SKM-1 treated with dmso at 0.1 percent for 144 hours (cell line): ENCODE data around the gene SLC25A28.

Source experiments
- DNase-seq: peaks from one replicate; lab custom pipeline; 2025; ENCODE audit not compliant: unreplicated experiment; lab: John Stamatoyannopoulos, UW

The SLC25A28 gene

GRCh38 chr10:99619851-99620710 lies at the start of gene SLC25A28:
Gene SLC25A28, minus strand, starts transcription at chr10:99620439. Its CDS starts 104 bp downstream, at chr10:99620335.
- peak; percentile 100 for DNase-seq

GRCh38 chr10:99667108-99667751 lies 47.0 kb upstream of the SLC25A28 start:
- no peak for DNase-seq

- no peak for DNase-seq
Measured at GRCh38 chr10:99665304-99665703, 45.1 kb upstream of the SLC25A28 start.

- DNase-seq, result no peak
Measured at GRCh38 chr10:99661377-99661763, 41.1 kb upstream of the SLC25A28 start.

DNA sequence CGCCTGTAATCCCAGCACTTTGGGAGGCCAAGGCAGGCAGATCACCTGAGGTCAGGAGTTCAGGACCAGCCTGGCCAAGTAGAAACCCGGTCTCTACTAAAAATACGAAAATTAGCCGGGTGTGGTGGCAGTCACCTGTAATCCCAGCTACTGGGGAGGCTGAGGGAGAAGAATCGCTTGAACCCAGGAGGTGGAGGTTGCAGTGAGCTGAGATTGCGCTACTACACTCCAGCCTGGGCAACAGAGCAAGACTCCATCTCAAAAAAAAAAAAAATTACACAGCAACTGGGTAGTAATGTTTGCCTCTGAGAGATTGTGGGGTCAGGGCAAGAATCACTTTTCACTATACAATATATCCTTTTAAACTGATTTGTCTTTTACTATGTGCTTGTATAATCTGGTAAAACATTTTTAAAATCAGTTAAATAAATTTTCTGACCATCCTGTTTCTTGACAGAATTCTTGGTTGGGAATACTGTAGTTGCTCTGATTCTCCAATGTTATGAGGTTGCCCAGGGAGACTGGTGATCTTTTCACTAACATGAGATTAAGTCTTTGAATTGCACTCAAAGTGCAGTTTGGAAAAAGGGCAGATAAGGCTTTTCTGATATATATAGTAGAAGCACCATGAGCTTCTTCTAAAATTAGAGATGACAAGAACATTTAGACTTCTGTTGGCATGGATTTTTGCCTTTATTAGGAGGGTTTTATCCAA lies 40.6 kb upstream of the SLC25A28 start:
- DNase-seq, result no peak

GRCh38 chr10:99659868-99660366 lies 39.7 kb upstream of the SLC25A28 start:
- DNase-seq, result no peak

- DNase-seq, result peak; percentile 92
Measured at GRCh38 chr10:99659031-99659867, 39.0 kb upstream of the SLC25A28 start, which contains the start of gene ENTPD7. Gene ENTPD7, plus strand, starts transcription at chr10:99659509. Its CDS starts 448 bp downstream, at chr10:99659957.

DNA sequence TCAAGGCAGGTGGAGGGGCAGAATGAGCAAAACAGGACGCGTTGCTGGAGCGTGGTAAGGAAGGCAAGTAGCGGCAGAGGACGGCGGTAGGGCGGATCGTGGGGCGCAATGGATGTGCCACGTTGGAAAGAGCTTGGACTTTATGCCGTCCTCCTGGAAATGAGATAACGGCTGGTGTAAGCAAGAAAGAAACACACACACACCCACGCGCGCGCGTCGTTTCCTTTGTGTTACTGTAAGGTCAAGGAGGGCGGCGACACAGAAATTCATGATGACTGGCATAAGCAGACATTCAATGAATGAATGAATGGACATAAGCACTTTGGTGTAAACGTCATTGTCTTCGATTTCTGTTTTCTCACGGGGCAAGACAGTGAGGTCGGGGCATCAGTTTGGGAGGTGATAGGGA lies 38.4 kb upstream of the SLC25A28 start:
- no peak for DNase-seq

- peak; percentile 57 for DNase-seq
Measured at GRCh38 chr10:99656199-99657064, 36.2 kb upstream of the SLC25A28 start.

DNA sequence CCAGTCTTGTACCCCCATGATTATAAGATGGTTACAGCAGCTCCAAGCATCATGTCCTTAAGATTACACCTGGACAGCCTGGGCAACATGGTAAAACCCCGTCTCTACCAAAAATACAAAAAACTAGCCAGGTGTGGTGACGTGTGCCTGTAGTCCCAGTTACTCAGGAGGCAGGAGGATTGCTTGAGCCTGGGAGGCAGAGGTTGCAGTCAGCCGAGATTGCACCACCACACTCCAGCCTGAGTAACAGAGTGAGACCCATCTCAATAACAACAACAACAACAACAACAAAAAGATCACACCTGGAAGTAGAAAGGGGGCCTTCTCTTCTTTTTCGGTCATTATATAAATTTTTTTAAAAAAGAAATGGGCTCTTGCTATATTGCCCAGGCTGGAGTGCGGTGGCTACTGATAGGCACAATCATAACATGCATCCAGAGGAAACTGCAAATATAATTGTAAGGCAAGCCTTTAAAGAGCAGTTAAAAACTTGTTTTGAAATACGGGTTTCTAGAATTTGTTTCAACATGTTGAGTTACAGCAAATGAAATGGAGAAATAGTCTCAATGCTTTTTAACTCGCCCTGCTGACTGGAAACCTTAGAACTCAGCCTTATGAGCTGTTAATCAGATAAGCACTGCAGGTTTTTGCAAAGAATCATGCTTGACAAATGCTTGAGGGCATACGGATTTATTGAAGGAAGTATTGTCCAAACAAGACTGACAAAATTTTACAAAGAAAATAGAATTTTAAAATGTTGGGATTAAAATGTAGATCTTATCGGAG lies 34.3 kb upstream of the SLC25A28 start:
- DNase-seq, result peak; percentile 32

- DNase-seq, result no peak
Measured at GRCh38 chr10:99652800-99653390, 32.7 kb upstream of the SLC25A28 start.

DNA sequence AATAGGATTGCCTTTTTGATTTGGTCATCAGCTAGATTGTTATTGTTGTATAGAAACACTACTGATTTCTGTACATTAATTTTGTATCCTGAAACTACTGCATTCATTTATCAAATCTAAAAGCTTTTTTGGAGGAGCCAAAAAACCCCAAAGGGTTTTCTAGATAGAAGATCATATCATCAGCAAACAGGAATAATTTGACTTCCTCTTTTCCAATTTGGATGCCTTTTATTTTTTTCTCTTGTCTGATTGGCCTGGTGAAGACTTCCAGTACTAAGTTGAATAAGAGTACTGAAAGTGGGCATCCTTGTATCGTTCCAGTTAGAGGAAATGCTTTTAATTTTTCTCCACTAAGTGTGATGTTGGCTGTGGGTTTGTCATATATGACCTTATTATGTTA lies 28.5 kb upstream of the SLC25A28 start:
- no peak for DNase-seq

DNA sequence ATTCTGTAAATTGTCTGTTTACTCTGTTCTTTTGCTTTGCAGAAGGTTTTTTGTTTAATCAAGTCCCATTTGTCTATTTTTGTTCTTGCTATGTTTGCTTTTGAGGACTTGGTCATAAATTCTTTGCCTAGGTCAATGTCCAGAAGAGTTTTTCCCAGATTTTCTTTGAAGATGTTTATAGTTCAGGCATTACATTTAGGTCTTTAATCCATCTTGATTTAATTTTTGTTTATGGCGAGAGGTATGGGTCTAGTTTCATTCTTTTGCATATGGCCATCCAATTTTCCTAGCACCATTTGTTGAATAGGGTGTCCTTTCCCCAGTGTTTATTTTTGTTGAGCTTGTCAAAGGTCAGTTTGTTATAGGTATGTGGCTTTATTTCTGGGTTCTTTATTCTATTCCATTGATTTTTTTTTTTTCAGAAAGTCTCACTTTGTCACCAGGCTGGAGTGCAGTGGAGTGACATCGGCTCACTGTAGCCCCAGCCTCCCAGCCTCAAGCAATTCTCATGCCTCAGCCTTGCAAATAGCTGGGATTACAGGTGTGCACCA lies 27.4 kb upstream of the SLC25A28 start:
- no peak for DNase-seq

DNA sequence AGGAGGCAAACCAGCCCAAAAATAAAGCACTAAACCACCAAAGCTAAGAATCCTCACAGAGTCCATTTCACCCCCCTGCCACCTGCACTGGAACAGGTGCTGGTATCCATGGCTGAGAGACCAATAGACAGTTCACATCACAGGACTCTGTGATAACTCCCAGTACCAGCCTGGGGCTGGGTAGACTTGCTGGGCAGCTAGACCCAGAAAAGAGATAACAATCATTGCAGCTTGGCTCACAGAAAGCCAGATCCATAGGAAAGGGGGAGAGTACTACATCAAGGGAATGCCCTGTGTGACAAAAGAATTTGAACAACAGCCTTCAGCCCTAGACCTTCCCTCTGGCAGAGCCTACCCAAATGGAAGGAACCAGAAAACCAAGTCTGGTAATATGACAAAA lies 13.6 kb upstream of the SLC25A28 start:
- no peak for DNase-seq

GRCh38 chr10:99631496-99631895 lies 11.3 kb upstream of the SLC25A28 start:
- no peak for DNase-seq

DNA sequence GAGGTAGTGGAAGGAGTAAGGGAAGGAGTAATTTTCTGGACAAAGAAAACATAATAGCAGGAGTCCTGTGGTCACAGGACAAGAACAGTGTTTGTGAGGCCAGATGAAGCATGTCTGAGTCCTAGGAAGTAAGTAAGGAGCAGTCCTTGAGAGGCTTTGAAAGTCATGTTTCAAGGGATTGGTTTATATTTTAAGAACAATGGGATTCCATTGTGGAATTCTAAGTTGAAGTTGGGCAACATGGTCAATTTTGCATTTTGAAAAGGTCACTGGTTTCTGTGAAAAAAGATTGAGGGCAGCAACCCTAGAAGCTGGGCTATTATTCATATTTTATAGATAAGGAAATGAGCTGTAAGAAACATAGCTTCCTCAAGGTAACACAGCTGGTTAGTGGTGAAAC lies 10.8 kb upstream of the SLC25A28 start:
- no peak for DNase-seq

- no peak for DNase-seq
Measured at GRCh38 chr10:99630433-99630832, 10.2 kb upstream of the SLC25A28 start.

GRCh38 chr10:99629625-99629978 lies 9.4 kb upstream of the SLC25A28 start:
- DNase-seq, result no peak
